KMS-11 (cell line): ENCODE measurements around the gene MORC2.

Source experiments
- H2AFZ ChIP-seq: fragments of 200-600 bp; sonication (generic); 2 replicates; pipeline ENCODE4 v1.6.1; 2016; ENCODE audit warnings: antibody characterized with exemption, mixed run types, low read depth
- H3K27ac ChIP-seq: fragments of 200-600 bp; sonication (generic); 2 replicates; pipeline ENCODE4 v1.6.1; 2016; ENCODE audit warnings: mild to moderate bottlenecking, mixed run types
- H3K27me3 ChIP-seq: fragments of 200-600 bp; sonication (generic); 2 replicates; pipeline ENCODE4 v1.6.1; 2017; ENCODE audit warnings: mild to moderate bottlenecking, low read depth, mixed run types, moderate library complexity; ENCODE audit not compliant: insufficient read depth
- H3K36me3 ChIP-seq: fragments of 200-600 bp; sonication (generic); 2 replicates; pipeline ENCODE4 v1.6.1; 2017; ENCODE audit warnings: mild to moderate bottlenecking, mixed run types; ENCODE audit not compliant: insufficient read depth
- H3K4me1 ChIP-seq: fragments of 200-600 bp; sonication (generic); 2 replicates; pipeline ENCODE4 v1.6.1; 2016; ENCODE audit warnings: mild to moderate bottlenecking, low read depth, mixed run types; ENCODE audit not compliant: poor library complexity, severe bottlenecking
- H3K4me2 ChIP-seq: fragments of 200-600 bp; sonication (generic); 2 replicates; pipeline ENCODE4 v1.7.0; 2016; ENCODE audit warnings: mild to moderate bottlenecking, mixed run types
- H3K4me3 ChIP-seq: fragments of 200-600 bp; sonication (generic); IDR thresholded peaks from 2 replicates; pipeline ENCODE4 v1.6.1; 2017; ENCODE audit warnings: low read depth, low read length, mixed read lengths; ENCODE audit not compliant: insufficient read depth
- H3K79me2 ChIP-seq: fragments of 200-600 bp; sonication (generic); 2 replicates; pipeline ENCODE4 v1.6.1; 2016; ENCODE audit warnings: low read depth, mixed run types; ENCODE audit not compliant: insufficient read depth
- H3K9ac ChIP-seq: fragments of 200-600 bp; sonication (generic); 2 replicates; pipeline ENCODE4 v1.6.1; 2016; ENCODE audit warnings: mild to moderate bottlenecking, mixed run types
- H4K20me1 ChIP-seq: fragments of 200-600 bp; sonication (generic); 2 replicates; pipeline ENCODE4 v1.6.1; 2016; ENCODE audit warnings: mild to moderate bottlenecking, mixed run types; ENCODE audit not compliant: insufficient read depth
- TF ChIP-seq, protein P1 (sequence below): fragments of 200-600 bp; sonication (generic); conservative IDR thresholded peaks from 2 replicates; pipeline ENCODE4 v1.6.1; 2017; ENCODE audit warnings: low read depth, mild to moderate bottlenecking, antibody characterized with exemption, low read length, moderate library complexity, mixed read lengths

Gene MORC2

GRCh38 chr22:30978304-30978962, 9.9 kb upstream of the MORC2 start:
- Histone ChIP-seq H2AFZ (no peak overlapping the region), H3K36me3 (no peaks in the 10 kb centered on the region; the same call in 1 of the 2 replicates), H3K4me2 (peak overlapping the region; percentile 5; the same call in 1 of the 2 replicates), H3K79me2 (peaks cover 4% of the 10 kb centered on the region), H4K20me1 (no peaks in the 10 kb centered on the region), H3K27me3 (no peaks in the 10 kb centered on the region), H3K9ac (no peak overlapping the region), H3K4me3 (no peak overlapping the region), H3K27ac (no peak overlapping the region), H3K4me1 (peaks cover 21% of the 10 kb centered on the region)
- TF ChIP-seq, protein P1, sequence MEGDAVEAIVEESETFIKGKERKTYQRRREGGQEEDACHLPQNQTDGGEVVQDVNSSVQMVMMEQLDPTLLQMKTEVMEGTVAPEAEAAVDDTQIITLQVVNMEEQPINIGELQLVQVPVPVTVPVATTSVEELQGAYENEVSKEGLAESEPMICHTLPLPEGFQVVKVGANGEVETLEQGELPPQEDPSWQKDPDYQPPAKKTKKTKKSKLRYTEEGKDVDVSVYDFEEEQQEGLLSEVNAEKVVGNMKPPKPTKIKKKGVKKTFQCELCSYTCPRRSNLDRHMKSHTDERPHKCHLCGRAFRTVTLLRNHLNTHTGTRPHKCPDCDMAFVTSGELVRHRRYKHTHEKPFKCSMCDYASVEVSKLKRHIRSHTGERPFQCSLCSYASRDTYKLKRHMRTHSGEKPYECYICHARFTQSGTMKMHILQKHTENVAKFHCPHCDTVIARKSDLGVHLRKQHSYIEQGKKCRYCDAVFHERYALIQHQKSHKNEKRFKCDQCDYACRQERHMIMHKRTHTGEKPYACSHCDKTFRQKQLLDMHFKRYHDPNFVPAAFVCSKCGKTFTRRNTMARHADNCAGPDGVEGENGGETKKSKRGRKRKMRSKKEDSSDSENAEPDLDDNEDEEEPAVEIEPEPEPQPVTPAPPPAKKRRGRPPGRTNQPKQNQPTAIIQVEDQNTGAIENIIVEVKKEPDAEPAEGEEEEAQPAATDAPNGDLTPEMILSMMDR: no peak

GRCh38 chr22:30970356-30970746, 1.8 kb upstream of the MORC2 start:
- Histone ChIP-seq H3K4me1 (peaks cover 28% of the 10 kb centered on the region), H3K4me3 (no peak overlapping the region), H2AFZ (no peak overlapping the region), H3K9ac (peak overlapping the region; percentile 90; the same call in 1 of the 2 replicates), H4K20me1 (no peaks in the 10 kb centered on the region; the same call in 1 of the 2 replicates), H3K27me3 (no peaks in the 10 kb centered on the region), H3K27ac (no peak overlapping the region), H3K79me2 (peaks cover 54% of the 10 kb centered on the region), H3K36me3 (no peaks in the 10 kb centered on the region; the same call in 1 of the 2 replicates), H3K4me2 (peak overlapping the region; percentile 91)
- TF ChIP-seq, protein P1: no peak

GRCh38 chr22:30969532-30970355, 1.2 kb upstream of the MORC2 start:
- no peaks in the 10 kb centered on the region for H3K27me3 ChIP-seq
- peak overlapping the region; percentile 90 for H3K9ac ChIP-seq
- H3K4me2 ChIP-seq: peak overlapping the region; percentile 91
- no peak overlapping the region for H3K4me3 ChIP-seq
- peaks cover 28% of the 10 kb centered on the region for H3K4me1 ChIP-seq
- peaks cover 54% of the 10 kb centered on the region for H3K79me2 ChIP-seq
- TF ChIP-seq, protein P1: no peak
- no peaks in the 10 kb centered on the region; the same call in 1 of the 2 replicates for H4K20me1 ChIP-seq
- peak overlapping the region; percentile 60 for H2AFZ ChIP-seq
- H3K27ac ChIP-seq: peak overlapping the region; percentile 77
- no peaks in the 10 kb centered on the region; the same call in 1 of the 2 replicates for H3K36me3 ChIP-seq

DNA sequence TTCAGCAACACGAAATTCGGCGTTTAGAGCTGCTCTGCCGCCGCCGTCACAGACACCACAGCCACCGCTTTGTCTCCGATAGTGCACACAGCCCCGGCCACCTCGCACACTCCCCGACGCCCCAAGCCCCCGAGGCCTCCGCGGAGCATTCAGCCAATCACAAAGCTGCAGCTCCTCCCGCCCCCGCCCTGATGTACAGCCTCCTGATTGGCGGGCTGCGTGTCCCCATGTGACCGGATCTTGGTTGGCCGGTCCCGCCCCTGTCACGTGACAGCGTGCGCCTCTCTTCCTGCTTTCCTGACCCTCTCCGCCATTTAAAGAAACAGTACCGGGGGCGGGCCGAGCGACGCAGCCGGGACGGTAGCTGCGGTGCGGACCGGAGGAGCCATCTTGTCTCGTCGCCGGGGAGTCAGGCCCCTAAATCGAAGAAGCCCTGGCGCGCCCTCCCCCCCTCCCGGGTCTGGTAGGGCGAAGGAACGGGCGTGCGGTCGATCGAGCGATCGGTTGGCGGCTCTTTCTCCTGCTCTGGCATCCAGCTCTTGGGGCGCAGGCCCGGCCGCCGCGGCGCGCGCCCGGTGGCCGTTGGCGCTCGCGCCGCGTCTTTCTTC, 454 bp upstream of the MORC2 start, which contains the start of gene TUG1:
Gene TUG1, plus strand, starts transcription at position 342 of the 608 bp plus-strand sequence.
- Histone ChIP-seq H2AFZ (peak within 1 kb of the TSS; percentile 60), H3K79me2 (peaks cover 54% of the 10 kb centered on the region), H3K9ac (peak within 1 kb of the TSS; percentile 90), H3K27me3 (no peaks in the 10 kb centered on the region), H3K4me3 (no peak within 1 kb of the TSS), H3K36me3 (no peaks in the 10 kb centered on the region; the same call in 1 of the 2 replicates), H3K27ac (peak within 1 kb of the TSS; percentile 77), H3K4me1 (peaks cover 28% of the 10 kb centered on the region), H3K4me2 (peak within 1 kb of the TSS; percentile 91), H4K20me1 (no peaks in the 10 kb centered on the region; the same call in 1 of the 2 replicates)
- TF ChIP-seq, protein P1: no peak
